ENCODE results near the gene CCDC15.

CCDC15 gene

DNA sequence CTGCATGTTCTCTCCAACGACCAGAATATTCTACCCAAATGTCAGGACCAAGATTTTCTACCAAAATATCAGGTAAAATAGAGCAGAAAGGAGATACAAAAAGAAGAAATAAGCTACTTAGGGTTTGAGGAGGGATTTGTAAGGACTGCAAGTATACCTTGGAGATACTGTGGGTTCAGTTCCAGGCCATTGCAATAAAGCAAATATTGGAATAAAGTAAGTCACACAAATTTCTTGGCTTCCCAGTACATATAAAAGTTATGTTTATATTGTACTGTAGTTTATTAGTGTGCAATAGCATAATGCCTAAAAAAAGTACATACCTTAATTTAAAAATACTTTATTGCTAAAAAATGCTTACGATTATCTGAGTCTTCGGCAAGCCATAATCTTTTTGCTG, 34.1 kb downstream of the CCDC15 start:
- peaks cover 3% of the 10 kb centered on the region for H3K27me3 Mint-ChIP-seq (ENCODE audit: low read depth, poor library complexity)
- no peak overlapping the region for H3K27ac Mint-ChIP-seq
- no peaks in the 10 kb centered on the region for H3K4me1 Mint-ChIP-seq
- peaks cover 40% of the 10 kb centered on the region for H3K36me3 Mint-ChIP-seq (ENCODE audit: low read depth)
- TF ChIP-seq, protein P1, sequence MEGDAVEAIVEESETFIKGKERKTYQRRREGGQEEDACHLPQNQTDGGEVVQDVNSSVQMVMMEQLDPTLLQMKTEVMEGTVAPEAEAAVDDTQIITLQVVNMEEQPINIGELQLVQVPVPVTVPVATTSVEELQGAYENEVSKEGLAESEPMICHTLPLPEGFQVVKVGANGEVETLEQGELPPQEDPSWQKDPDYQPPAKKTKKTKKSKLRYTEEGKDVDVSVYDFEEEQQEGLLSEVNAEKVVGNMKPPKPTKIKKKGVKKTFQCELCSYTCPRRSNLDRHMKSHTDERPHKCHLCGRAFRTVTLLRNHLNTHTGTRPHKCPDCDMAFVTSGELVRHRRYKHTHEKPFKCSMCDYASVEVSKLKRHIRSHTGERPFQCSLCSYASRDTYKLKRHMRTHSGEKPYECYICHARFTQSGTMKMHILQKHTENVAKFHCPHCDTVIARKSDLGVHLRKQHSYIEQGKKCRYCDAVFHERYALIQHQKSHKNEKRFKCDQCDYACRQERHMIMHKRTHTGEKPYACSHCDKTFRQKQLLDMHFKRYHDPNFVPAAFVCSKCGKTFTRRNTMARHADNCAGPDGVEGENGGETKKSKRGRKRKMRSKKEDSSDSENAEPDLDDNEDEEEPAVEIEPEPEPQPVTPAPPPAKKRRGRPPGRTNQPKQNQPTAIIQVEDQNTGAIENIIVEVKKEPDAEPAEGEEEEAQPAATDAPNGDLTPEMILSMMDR (IDR thresholded peaks at IDR 0.05), result no peak
- H3K9me3 Mint-ChIP-seq, result peaks cover 1% of the 10 kb centered on the region
- DNase-seq, result no peak
- H3K4me3 Mint-ChIP-seq, result no peak overlapping the region

GRCh38 chr11:125001079-125001778, 47.2 kb downstream of the CCDC15 start:
- no peak for DNase-seq
- H3K27me3 Mint-ChIP-seq (ENCODE audit: low read depth, poor library complexity), result no peaks in the 10 kb centered on the region
- H3K9me3 Mint-ChIP-seq, result peaks cover 17% of the 10 kb centered on the region
- no peak overlapping the region for H3K27ac Mint-ChIP-seq
- no peaks in the 10 kb centered on the region for H3K4me1 Mint-ChIP-seq
- H3K4me3 Mint-ChIP-seq, result no peak overlapping the region
- H3K36me3 Mint-ChIP-seq (ENCODE audit: low read depth), result peaks cover 43% of the 10 kb centered on the region
- TF ChIP-seq, protein P1 (IDR thresholded peaks at IDR 0.05), result no peak

DNA sequence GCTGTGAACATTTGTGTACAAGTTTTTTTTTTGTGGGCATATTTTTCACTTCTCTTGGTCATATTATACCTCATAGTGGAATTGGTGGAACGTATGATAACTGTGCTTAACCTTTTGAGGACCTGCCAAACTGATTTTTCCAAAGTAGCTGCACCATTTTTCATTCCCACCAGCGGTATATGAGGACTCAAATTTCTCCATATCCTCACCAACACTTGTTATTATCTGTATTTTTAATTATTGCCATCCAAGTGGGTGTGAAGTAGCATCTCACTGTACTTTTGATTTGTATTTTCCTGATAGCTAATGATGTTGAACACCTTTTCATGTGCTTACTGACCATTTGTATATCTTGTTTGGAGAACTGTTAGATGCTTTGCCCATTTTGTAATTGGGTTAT, 47.8 kb downstream of the CCDC15 start:
- Mint-ChIP-seq H3K27ac (no peak overlapping the region), H3K27me3 (ENCODE audit: low read depth, poor library complexity) (no peaks in the 10 kb centered on the region), H3K9me3 (peaks cover 23% of the 10 kb centered on the region), H3K36me3 (ENCODE audit: low read depth) (peaks cover 49% of the 10 kb centered on the region), H3K4me1 (no peaks in the 10 kb centered on the region), H3K4me3 (no peak overlapping the region)
- TF ChIP-seq, protein P1 (IDR thresholded peaks at IDR 0.05), result no peak
- DNase-seq, result no peak

GRCh38 chr11:125005491-125005890, 51.5 kb downstream of the CCDC15 start:
- Mint-ChIP-seq H3K27me3 (ENCODE audit: low read depth, poor library complexity) (no peaks in the 10 kb centered on the region), H3K36me3 (ENCODE audit: low read depth) (peaks cover 65% of the 10 kb centered on the region), H3K4me3 (no peak overlapping the region), H3K27ac (no peak overlapping the region), H3K4me1 (no peaks in the 10 kb centered on the region), H3K9me3 (peaks cover 38% of the 10 kb centered on the region)
- TF ChIP-seq, protein P1 (IDR thresholded peaks at IDR 0.05), result no peak
- DNase-seq, result no peak

DNA sequence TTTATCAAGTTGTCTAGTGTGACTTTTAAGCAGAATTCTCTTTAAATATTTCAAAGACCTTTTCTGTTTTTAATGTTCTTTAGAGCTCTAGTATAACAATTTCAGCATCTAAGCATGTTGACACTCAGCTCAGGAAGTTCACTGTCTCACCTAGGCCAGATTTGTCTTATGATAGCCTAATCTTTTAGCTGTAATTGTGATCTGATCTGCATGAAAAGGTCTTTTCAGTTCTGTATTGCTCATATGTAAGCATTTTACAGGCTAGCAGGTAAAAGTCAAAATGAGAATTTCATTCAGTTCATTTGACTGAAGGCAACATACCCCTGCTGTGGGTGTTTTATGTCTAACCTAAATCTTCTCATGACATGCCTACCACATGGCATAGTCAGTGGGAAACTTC, 62.4 kb downstream of the CCDC15 start:
- H3K27me3 Mint-ChIP-seq (ENCODE audit: low read depth, poor library complexity), result no peaks in the 10 kb centered on the region
- DNase-seq, result no peak
- peaks cover 5% of the 10 kb centered on the region for H3K4me1 Mint-ChIP-seq
- no peak overlapping the region for H3K27ac Mint-ChIP-seq
- peaks cover 28% of the 10 kb centered on the region for H3K9me3 Mint-ChIP-seq
- TF ChIP-seq, protein P1 (IDR thresholded peaks at IDR 0.05), result no peak
- no peak overlapping the region for H3K4me3 Mint-ChIP-seq
- peaks cover 20% of the 10 kb centered on the region for H3K36me3 Mint-ChIP-seq (ENCODE audit: low read depth)

GRCh38 chr11:125020342-125020741, 66.3 kb downstream of the CCDC15 start:
- H3K27me3 Mint-ChIP-seq (ENCODE audit: low read depth, poor library complexity), result no peaks in the 10 kb centered on the region
- DNase-seq, result no peak
- TF ChIP-seq, protein P1 (IDR thresholded peaks at IDR 0.05), result no peak
- peaks cover 5% of the 10 kb centered on the region for H3K4me1 Mint-ChIP-seq
- H3K4me3 Mint-ChIP-seq, result no peak overlapping the region
- no peak overlapping the region for H3K27ac Mint-ChIP-seq
- no peaks in the 10 kb centered on the region for H3K36me3 Mint-ChIP-seq (ENCODE audit: low read depth)
- H3K9me3 Mint-ChIP-seq, result peaks cover 8% of the 10 kb centered on the region
